H1 (cell line): ENCODE results near the gene MIPEP. TPM values are rescaled to one million over a fixed set of nuclear protein-coding genes. Genes with fewer than 3 reads are reported as not detected.

Experiments used
- CTCF ChIA-PET: fragments of 300-600 bp; sonication (Branson Sonifier 250); formaldehyde crosslinking; loops from one replicate; lab custom pipeline; 2021; ENCODE audit not compliant: partially characterized antibody; lab: Charles Lee
- POLR2A ChIA-PET: fragments of 300-600 bp; sonication (Branson Sonifier 250); formaldehyde crosslinking; loops from one replicate; lab custom pipeline; 2021; ENCODE audit warnings: inconsistent platforms; ENCODE audit not compliant: partially characterized antibody; lab: Charles Lee
- DNase-seq, 2 experiments: peaks; one replicate each; pipeline versions ENCODE4 v3.0.0 to v3.0.0-alpha.2; 2010 to 2022; ENCODE audit warnings: low spot score in 2 of 2, low read depth in 1 of 2, mixed read lengths in 1 of 2
- FAIRE-seq: peaks from 2 replicates; lab custom pipeline; 2011; peaks lifted over from hg19 to GRCh38; lab: Jason Lieb, UNC
- H2AFZ ChIP-seq: 2 replicates; pipeline ENCODE4 v1.8.1; 2012; ENCODE audit warnings: low read length, inconsistent platforms
- H2AK5ac ChIP-seq: 2 replicates; pipeline ENCODE4 v1.6.1; 2013; ENCODE audit warnings: low read depth, low read length
- H2BK120ac ChIP-seq: replicated peaks from 2 replicates; pipeline ENCODE3; 2013; ENCODE audit warnings: low read depth, low read length, inconsistent platforms
- H2BK12ac ChIP-seq: 2 replicates; pipeline ENCODE4 v1.6.1; 2013; ENCODE audit warnings: low read depth, low read length
- H2BK15ac ChIP-seq: 2 replicates; pipeline ENCODE4 v1.6.1; 2013; ENCODE audit warnings: low read length
- H2BK20ac ChIP-seq: 2 replicates; pipeline ENCODE4 v1.6.1; 2013; ENCODE audit warnings: low read length
- H2BK5ac ChIP-seq: 2 replicates; pipeline ENCODE4 v1.6.1; 2013; ENCODE audit warnings: low read depth, low read length
- H3K14ac ChIP-seq: 2 replicates; pipeline ENCODE4 v1.6.1; 2013; ENCODE audit warnings: inconsistent platforms; ENCODE audit not compliant: insufficient read length
- H3K18ac ChIP-seq: 2 replicates; pipeline ENCODE4 v1.6.1; 2013; ENCODE audit warnings: low read length; ENCODE audit errors: extremely low read depth
- H3K23ac ChIP-seq: 2 replicates; pipeline ENCODE4 v1.6.1; 2013; ENCODE audit warnings: inconsistent platforms; ENCODE audit not compliant: insufficient read length
- H3K23me2 ChIP-seq: 2 replicates; pipeline ENCODE4 v1.6.1; 2013; ENCODE audit warnings: low read depth, low read length
- H3K27ac ChIP-seq: 2 replicates; pipeline ENCODE4 v1.6.1; 2011; ENCODE audit warnings: low read depth, low read length, inconsistent platforms
- H3K27me3 ChIP-seq, 4 experiments: replicated peaks in 1 of 4; 1 replicate in 1 of 4; 2 replicates in 3 of 4; pipeline versions ENCODE4 v1.6.1 to v1.8.1; 2011 to 2013; ENCODE audit warnings: low read length in 3 of 4, mild to moderate bottlenecking in 3 of 4, inconsistent platforms in 2 of 4, mixed read lengths in 2 of 4, moderate library complexity in 1 of 4; ENCODE audit not compliant: control insufficient read depth in 3 of 4, insufficient read depth in 3 of 4; ENCODE audit errors: extremely low read depth in 1 of 4
- H3K36me3 ChIP-seq, 4 experiments: 2 replicates each; pipeline versions ENCODE4 v1.6.1 to v1.8.1; 2011 to 2013; ENCODE audit warnings: mild to moderate bottlenecking in 4 of 4, low read length in 3 of 4, moderate library complexity in 2 of 4, control low read depth in 1 of 4, inconsistent platforms in 1 of 4; ENCODE audit not compliant: insufficient read depth in 4 of 4, control insufficient read depth in 2 of 4
- H3K4ac ChIP-seq: replicated peaks from 2 replicates; pipeline ENCODE3; 2013; ENCODE audit warnings: low read length, low read depth, mixed read lengths, inconsistent platforms; ENCODE audit not compliant: insufficient read length
- H3K4me1 ChIP-seq, 4 experiments: replicated peaks in 1 of 4; 1 replicate in 1 of 4; 2 replicates in 3 of 4; pipeline versions ENCODE4 v1.6.1 to v1.8.1; 2011 to 2013; ENCODE audit warnings: low read length in 3 of 4, inconsistent platforms in 2 of 4, mixed read lengths in 1 of 4; ENCODE audit not compliant: insufficient read depth in 4 of 4, control insufficient read depth in 3 of 4
- H3K4me2 ChIP-seq, 2 experiments: 2 replicates each; pipeline versions ENCODE4 v1.6.1 to v1.8.1; 2011 to 2013; ENCODE audit warnings: low read depth in 2 of 2, low read length in 2 of 2, control low read depth in 1 of 2, inconsistent platforms in 1 of 2, mild to moderate bottlenecking in 1 of 2; ENCODE audit not compliant: insufficient read depth in 1 of 2
- H3K4me3 ChIP-seq, 4 experiments: fragments of 200-600, 300-600 bp in 1 of 4; sonication (generic), shearing (Covaris generic), sonication (Bioruptor Twin) in 1 of 4; 2 replicates each; pipeline versions ENCODE4 v1.5.1 to v1.8.1; 2011 to 2016; ENCODE audit warnings: low read length in 4 of 4, low read depth in 3 of 4, control low read depth in 2 of 4, inconsistent platforms in 2 of 4, mild to moderate bottlenecking in 2 of 4, mixed read lengths in 1 of 4, moderate library complexity in 1 of 4; ENCODE audit not compliant: insufficient read depth in 2 of 4; ENCODE audit errors: extremely low read depth in 1 of 4
- H3K56ac ChIP-seq: replicated peaks from 2 replicates; pipeline ENCODE3; 2013; ENCODE audit warnings: low read depth, mild to moderate bottlenecking, mixed read lengths, low read length, inconsistent platforms; ENCODE audit not compliant: insufficient read length
- H3K79me1 ChIP-seq: 2 replicates; pipeline ENCODE4 v1.6.1; 2013; ENCODE audit warnings: low read depth, low read length, control low read depth
- H3K79me2 ChIP-seq, 2 experiments: 2 replicates each; pipeline versions ENCODE4 v1.6.1 to v1.8.1; 2012 to 2013; ENCODE audit warnings: low read length in 2 of 2, mild to moderate bottlenecking in 2 of 2, inconsistent platforms in 1 of 2; ENCODE audit not compliant: insufficient read depth in 2 of 2, control insufficient read depth in 1 of 2
- H3K9ac ChIP-seq, 4 experiments: replicated peaks in 1 of 4; 1 replicate in 1 of 4; 2 replicates in 3 of 4; pipeline versions ENCODE4 v1.6.1 to v1.8.1; 2011 to 2013; ENCODE audit warnings: low read depth in 3 of 4, low read length in 3 of 4, control low read depth in 2 of 4, mild to moderate bottlenecking in 2 of 4, moderate library complexity in 2 of 4, inconsistent platforms in 1 of 4; ENCODE audit errors: extremely low read depth in 1 of 4
- H3K9me3 ChIP-seq, 2 experiments: 2 replicates each; pipeline versions ENCODE4 v1.6.1 to v1.8.1; 2012 to 2013; ENCODE audit warnings: mild to moderate bottlenecking in 2 of 2, moderate library complexity in 2 of 2, control low read depth in 1 of 2, inconsistent platforms in 1 of 2, low read depth in 1 of 2, low read length in 1 of 2, mixed read lengths in 1 of 2; ENCODE audit not compliant: insufficient read depth in 2 of 2
- H4K20me1 ChIP-seq, 2 experiments: replicated peaks in 1 of 2; 2 replicates each; pipeline versions ENCODE3 to v1.8.1; 2011 to 2013; ENCODE audit warnings: inconsistent platforms in 2 of 2, low read length in 2 of 2, mild to moderate bottlenecking in 1 of 2; ENCODE audit not compliant: insufficient read depth in 2 of 2, control insufficient read depth in 1 of 2
- H4K5ac ChIP-seq: 2 replicates; pipeline ENCODE4 v1.6.1; 2013; ENCODE audit warnings: low read length, low read depth, mixed read lengths, inconsistent platforms; ENCODE audit not compliant: insufficient read length
- H4K8ac ChIP-seq: 2 replicates; pipeline ENCODE4 v1.8.0; 2013; ENCODE audit warnings: mild to moderate bottlenecking, moderate library complexity, low read length, inconsistent platforms; ENCODE audit not compliant: insufficient read depth; ENCODE audit errors: extremely low read depth
- H4K91ac ChIP-seq: replicated peaks from 2 replicates; pipeline ENCODE3; 2013; ENCODE audit warnings: low read length, mixed read lengths, inconsistent platforms; ENCODE audit not compliant: insufficient read length
- CBX5 ChIP-seq: fragments of 300-800, 300-1000 bp; sonication (generic); IDR thresholded peaks from 2 replicates; pipeline ENCODE4 v1.7.1; 2016; ENCODE audit warnings: antibody characterized with exemption, low read length, low read depth
- CHD2 ChIP-seq: IDR thresholded peaks from 2 replicates; pipeline ENCODE4 v1.6.1; 2012; ENCODE audit warnings: low read length, improper control_type of control experiment
- WGBS, 2 experiments: shearing (Covaris generic) in 1 of 2; methylation state at CpG; one replicate each; pipeline versions ENCODE4 v1.1.6 to v1.1.7; 2013 to 2015; ENCODE audit warnings: low lambda C conversion rate in 2 of 2, mixed read lengths in 2 of 2, inconsistent platforms in 1 of 2, low coverage in 1 of 2, missing lambda C conversion rate in 1 of 2; ENCODE audit not compliant: insufficient replicate concordance in 2 of 2, insufficient coverage in 1 of 2, insufficient read length in 1 of 2; ENCODE audit errors: extremely low coverage in 1 of 2, missing lambda C conversion rate in 1 of 2; 5-methylcytosine and 5-hydroxymethylcytosine counted together
- polyA plus RNA-seq, 7 experiments: library from polyadenylated mRNA; depleted of rRNA in 3 of 7; stranded (reverse) in 5 of 7; unstranded in 2 of 7; fragments of >200 nt in 5 of 7; fragments of 200-250 nt in 2 of 7; gene quantifications; 1 replicate in 5 of 7; 2 replicates in 1 of 7; 4 replicates in 1 of 7; pipeline versions ENCODE4 v1.2.1 to v1.2.3, GENCODE V29; 2011 to 2013; ENCODE audit warnings: missing spikeins in 2 of 7, mixed read lengths in 2 of 7
- total RNA-seq: library from RNA; stranded (reverse); fragmentation: NEBNext Ultra II Directional; extraction: Animal tissue kit (Norgen Biotek cat#: 25700); gene quantifications from 2 replicates; pipeline ENCODE4 v1.2.1, GENCODE V29; 2021

Gene MIPEP
- total and polyA plus RNA-seq, 2 of the 8 experiments (the other 6 are each of a cell fraction or from before 2014, with no cell fraction given), result 24.0 to 24.2 TPM

DNA sequence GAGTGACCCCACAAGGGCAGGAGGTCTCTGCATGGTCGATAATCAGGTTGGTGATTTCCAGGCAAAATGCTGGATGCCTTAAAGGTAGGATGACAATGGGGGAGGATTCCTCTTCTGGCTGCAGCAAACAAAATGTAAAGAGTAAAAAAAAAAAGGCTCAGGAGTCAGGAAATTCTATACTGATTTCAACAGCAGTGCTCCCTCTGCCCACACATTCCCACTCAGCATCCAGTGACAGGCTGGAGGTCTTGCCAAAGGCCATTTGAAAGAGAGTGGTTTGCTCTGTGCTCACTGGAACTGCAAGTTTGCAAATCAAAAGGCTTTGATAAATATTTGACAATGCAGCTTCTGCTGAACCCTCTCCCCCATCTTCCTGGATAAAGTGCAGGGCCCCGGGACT is 183.6 kb downstream of the MIPEP start:
- H4K20me1 ChIP-seq, result no peaks in the 10 kb centered on the region
- no peak overlapping the region for H3K9ac ChIP-seq
- no peak overlapping the region for H3K56ac ChIP-seq
- H2BK12ac ChIP-seq, result no peak overlapping the region
- H2BK120ac ChIP-seq, result no peak overlapping the region
- H3K27me3 ChIP-seq, result no peaks in the 10 kb centered on the region
- no peak overlapping the region for H2BK15ac ChIP-seq
- peaks cover 0 to 4% (median under 1%) of the 10 kb centered on the region in 4 experiments; a peak in 2 of 7 replicates for H3K4me1 ChIP-seq
- H2AK5ac ChIP-seq, result no peak overlapping the region
- no peaks in the 10 kb centered on the region for H3K79me1 ChIP-seq
- no peaks in the 10 kb centered on the region for H3K23me2 ChIP-seq
- ChIA-PET POLR2A (no interaction called here), CTCF (interaction anchor here (1.7 kb wide), 1 partner anchor 239 kb away, joined by 5 read pairs; no protein-coding TSS in a partner anchor)
- H4K5ac ChIP-seq, result no peak overlapping the region
- H4K91ac ChIP-seq, result no peak overlapping the region
- DNase-seq, result no peak
- 82% methylated on average over 2 of the region's 2 CpGs; no CpG with 5 or more reads in 1 of the 2 experiments for whole genome bisulfite sequencing, 2 experiments
- no peaks in the 10 kb centered on the region for H3K36me3 ChIP-seq
- no peak overlapping the region for H2AFZ ChIP-seq
- no peak overlapping the region for H3K27ac ChIP-seq
- H2BK5ac ChIP-seq, result no peak overlapping the region
- H3K4me2 ChIP-seq, result no peak overlapping the region
- H3K18ac ChIP-seq, result no peak overlapping the region
- H3K4me3 ChIP-seq, result no peak overlapping the region
- TF ChIP-seq CHD2, result no peak
- no peak for TF ChIP-seq CBX5
- H3K79me2 ChIP-seq, result no peaks in the 10 kb centered on the region
- H2BK20ac ChIP-seq, result no peak overlapping the region
- FAIRE-seq, result no peak
- no peak overlapping the region for H3K14ac ChIP-seq
- H3K9me3 ChIP-seq, result no peaks in the 10 kb centered on the region
- no peak overlapping the region for H4K8ac ChIP-seq
- no peak overlapping the region for H3K4ac ChIP-seq
- no peak overlapping the region for H3K23ac ChIP-seq
